ENCODE measurements around the gene CARMIL1. TPM values are rescaled to one million over a fixed set of nuclear protein-coding genes. Genes with fewer than 3 reads are reported as not detected.
A peak's percentile ranks its signal among the peaks of the same experiment; 100 is the strongest.
"Not testable (repeated sequence)": the region's sequence is repeated elsewhere in the genome, so short reads cannot be mapped to it uniquely, and the experiment has no call there.

CARMIL1 gene
- total and polyA plus RNA-seq, 8 donors: 5.9 to 9.4 (median 7.8) TPM

GRCh38 chr6:25439368-25439767, 160.2 kb downstream of the CARMIL1 start:
- Histone ChIP-seq H3K27ac (no peak overlapping the region), H3K4me3 (no peak overlapping the region), H3K27me3 (no peaks in the 10 kb centered on the region), H3K36me3 (no peaks in the 10 kb centered on the region), H3K4me1 (no peaks in the 10 kb centered on the region), H3K9me3 (no peaks in the 10 kb centered on the region)
- 96 to 97% methylated on average over 1 of the region's 1 CpG for WGBS, 2 donors
- no peak for TF ChIP-seq CTCF (IDR thresholded peaks at IDR 0.05)
- ATAC-seq (no peak), FAIRE-seq (no peak), DNase-seq (no peak)
- intact Hi-C loops (cut with DNase I): no loop called here

- FAIRE-seq: no peak
- no peak overlapping the region for H3K27ac ChIP-seq
- peak in 3 of 4 donors; percentile 44 to 56 (median 47) for ATAC-seq
Measured at GRCh38 chr6:25441663-25442270, 162.6 kb downstream of the CARMIL1 start.

GRCh38 chr6:25442898-25443297, 163.7 kb downstream of the CARMIL1 start:
- DNase-seq (no peak), FAIRE-seq (no peak), ATAC-seq (no peak)
- Histone ChIP-seq H3K27ac (no peak overlapping the region), H3K9me3 (no peaks in the 10 kb centered on the region), H3K4me3 (no peak overlapping the region), H3K4me1 (no peaks in the 10 kb centered on the region), H3K27me3 (no peaks in the 10 kb centered on the region), H3K36me3 (no peaks in the 10 kb centered on the region)
- intact Hi-C loops (cut with DNase I): no loop called here
- 86 to 92% methylated on average over 1 of the region's 1 CpG for whole genome bisulfite sequencing, 2 donors
- TF ChIP-seq CTCF (IDR thresholded peaks at IDR 0.05): no peak

More at GRCh38 chr6:25441663-25442270, 162.6 kb downstream of the CARMIL1 start:
- WGBS, 2 donors: 5 to 9% methylated on average over 1 of the region's 1 CpG
- no peak for DNase-seq
- Histone ChIP-seq H3K4me1 (no peaks in the 10 kb centered on the region), H3K27me3 (no peaks in the 10 kb centered on the region), H3K9me3 (no peaks in the 10 kb centered on the region), H3K36me3 (no peaks in the 10 kb centered on the region), H3K4me3 (no peak overlapping the region)
- intact Hi-C loops (cut with DNase I): no loop called here
- no peak for TF ChIP-seq CTCF (IDR thresholded peaks at IDR 0.05)

- DNase-seq; H3K27ac ChIP-seq; H3K4me1 ChIP-seq; H3K36me3 ChIP-seq; FAIRE-seq; H3K27me3 ChIP-seq; H3K9me3 ChIP-seq; H3K4me3 ChIP-seq; intact Hi-C loops (cut with DNase I); ATAC-seq: not testable (repeated sequence)
- WGBS, 2 donors: 81 to 87% methylated on average over 4 of the region's 4 CpGs
Measured at GRCh38 chr6:25444521-25444920, 165.3 kb downstream of the CARMIL1 start.

GRCh38 chr6:25446830-25447569, 167.8 kb downstream of the CARMIL1 start:
- Histone ChIP-seq H3K4me3 (no peak overlapping the region), H3K27me3 (no peaks in the 10 kb centered on the region), H3K9me3 (no peaks in the 10 kb centered on the region), H3K36me3 (no peaks in the 10 kb centered on the region), H3K27ac (no peak overlapping the region), H3K4me1 (no peaks in the 10 kb centered on the region)
- FAIRE-seq (no peak), ATAC-seq (no peak), DNase-seq (no peak)
- 85 to 97% methylated on average over 2 of the region's 2 CpGs for WGBS, 2 donors
- intact Hi-C loops (cut with DNase I): no loop called here
- no peak for TF ChIP-seq CTCF (IDR thresholded peaks at IDR 0.05)

Measured in pancreas (tissue), 10 donors.